ENCODE results near the gene DAND5. TPM values are rescaled to one million over a fixed set of nuclear protein-coding genes. Genes with fewer than 3 reads are reported as not detected.

Gene DAND5
- total and polyA plus RNA-seq, 2 of the 13 experiments (the other 11 are each of a cell fraction or from before 2014, with no cell fraction given): 0.04 TPM; not detected in 1

- TF ChIP-seq ZNF609 (CRISPR knock-in tag; IDR thresholded peaks at IDR 0.05; ENCODE audit: borderline replicate concordance): peak; percentile 43; the same call in 1 of the 2 replicates
- TF ChIP-seq HOXA5 (CRISPR knock-in tag; IDR thresholded peaks at IDR 0.05): no peak
- peak; percentile 74; the same call in 1 of the 2 replicates for TF ChIP-seq ZNF83 (CRISPR knock-in tag; IDR thresholded peaks at IDR 0.05; ENCODE audit: borderline replicate concordance)
- TF ChIP-seq, protein P1, sequence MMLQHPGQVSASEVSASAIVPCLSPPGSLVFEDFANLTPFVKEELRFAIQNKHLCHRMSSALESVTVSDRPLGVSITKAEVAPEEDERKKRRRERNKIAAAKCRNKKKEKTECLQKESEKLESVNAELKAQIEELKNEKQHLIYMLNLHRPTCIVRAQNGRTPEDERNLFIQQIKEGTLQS (CRISPR knock-in tag; IDR thresholded peaks at IDR 0.05): peak; percentile 20; the same call in 1 of the 2 replicates
- no peak for TF ChIP-seq ZSCAN22 (CRISPR knock-in tag; IDR thresholded peaks at IDR 0.05)
- TF ChIP-seq ZNF17 (CRISPR knock-in tag; IDR thresholded peaks at IDR 0.05): no peak
- TF ChIP-seq HES4 (CRISPR knock-in tag; IDR thresholded peaks at IDR 0.05; ENCODE audit: borderline replicate concordance): 0 out of 2 replicates have a peak, but pooled peaks have one; percentile 37
- TF ChIP-seq, protein P2, sequence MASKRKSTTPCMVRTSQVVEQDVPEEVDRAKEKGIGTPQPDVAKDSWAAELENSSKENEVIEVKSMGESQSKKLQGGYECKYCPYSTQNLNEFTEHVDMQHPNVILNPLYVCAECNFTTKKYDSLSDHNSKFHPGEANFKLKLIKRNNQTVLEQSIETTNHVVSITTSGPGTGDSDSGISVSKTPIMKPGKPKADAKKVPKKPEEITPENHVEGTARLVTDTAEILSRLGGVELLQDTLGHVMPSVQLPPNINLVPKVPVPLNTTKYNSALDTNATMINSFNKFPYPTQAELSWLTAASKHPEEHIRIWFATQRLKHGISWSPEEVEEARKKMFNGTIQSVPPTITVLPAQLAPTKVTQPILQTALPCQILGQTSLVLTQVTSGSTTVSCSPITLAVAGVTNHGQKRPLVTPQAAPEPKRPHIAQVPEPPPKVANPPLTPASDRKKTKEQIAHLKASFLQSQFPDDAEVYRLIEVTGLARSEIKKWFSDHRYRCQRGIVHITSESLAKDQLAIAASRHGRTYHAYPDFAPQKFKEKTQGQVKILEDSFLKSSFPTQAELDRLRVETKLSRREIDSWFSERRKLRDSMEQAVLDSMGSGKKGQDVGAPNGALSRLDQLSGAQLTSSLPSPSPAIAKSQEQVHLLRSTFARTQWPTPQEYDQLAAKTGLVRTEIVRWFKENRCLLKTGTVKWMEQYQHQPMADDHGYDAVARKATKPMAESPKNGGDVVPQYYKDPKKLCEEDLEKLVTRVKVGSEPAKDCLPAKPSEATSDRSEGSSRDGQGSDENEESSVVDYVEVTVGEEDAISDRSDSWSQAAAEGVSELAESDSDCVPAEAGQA (IDR thresholded peaks at IDR 0.05; ENCODE audit: low read depth): no peak
- TF ChIP-seq, protein P2 (CRISPR knock-in tag; IDR thresholded peaks at IDR 0.05; ENCODE audit: borderline replicate concordance): 0 out of 2 replicates have a peak, but pooled peaks have one; percentile 40
- no peak for TF ChIP-seq ZNF207 (IDR thresholded peaks at IDR 0.05; ENCODE audit: borderline replicate concordance)
- no peak for TF ChIP-seq NFE2L1 (CRISPR knock-in tag; IDR thresholded peaks at IDR 0.05; ENCODE audit: borderline replicate concordance)
- no peak for TF ChIP-seq BCL6 (CRISPR knock-in tag; IDR thresholded peaks at IDR 0.05)
- peak; percentile 82 for TF ChIP-seq CREM (IDR thresholded peaks at IDR 0.05)
- no peak for TF ChIP-seq CREM (CRISPR knock-in tag; IDR thresholded peaks at IDR 0.05)
- 0 out of 2 replicates have a peak, but pooled peaks have one; percentile 44 for TF ChIP-seq PAWR (CRISPR knock-in tag; IDR thresholded peaks at IDR 0.05; ENCODE audit: borderline replicate concordance)
- TF ChIP-seq GTF2F1 (IDR thresholded peaks at IDR 0.05; ENCODE audit: low read length): peak; percentile 71; the same call in 1 of the 2 replicates
These were observed 31.2 kb upstream of the DAND5 start, which contains the start of gene CALR (continued) for GRCh38 chr19:12937927-12938778.

Measured in HepG2 (cell line).